ENCODE measurements around the gene ZNF19. TPM values are rescaled to one million over a fixed set of nuclear protein-coding genes. Genes with fewer than 3 reads are reported as not detected.

The ZNF19 gene
- total and polyA plus RNA-seq, 2 of the 8 experiments (the other 6 are each of a cell fraction or from before 2014, with no cell fraction given) = 1.5 to 3.5 TPM

- no peak for TF ChIP-seq GTF2F1 (IDR thresholded peaks at IDR 0.05; ENCODE audit: borderline replicate concordance, low read depth, low read length)
- TF ChIP-seq HDAC6 (IDR thresholded peaks at IDR 0.05; ENCODE audit: low read depth, low read length) = no peak
- no peak for TF ChIP-seq ZNF274 (IDR thresholded peaks at IDR 0.05; ENCODE audit: borderline replicate concordance, extremely low read depth, low read length)
- no peak for TF ChIP-seq BRCA1 (IDR thresholded peaks at IDR 0.05; ENCODE audit: low read depth, low read length)
- no peak for TF ChIP-seq RBBP5 (IDR thresholded peaks at IDR 0.05; ENCODE audit: borderline replicate concordance, low read depth, low read length)
- no peak for TF ChIP-seq BACH1 (IDR thresholded peaks at IDR 0.05; ENCODE audit: low read length)
- TF ChIP-seq CREB1 (IDR thresholded peaks at IDR 0.05) = no peak
- TF ChIP-seq SP1 (IDR thresholded peaks at IDR 0.05; ENCODE audit: low read depth, low read length) = no peak
- no peak for TF ChIP-seq KDM1A (IDR thresholded peaks at IDR 0.05; ENCODE audit: borderline replicate concordance, low read length)
- TF ChIP-seq RAD21 (IDR thresholded peaks at IDR 0.05 in 1 of 2, conservative IDR thresholded peaks at IDR 0.05 in 1 of 2; ENCODE audit: low read depth in 2 of 2, low read length in 2 of 2) = no peak
- no peak for TF ChIP-seq ASH2L (IDR thresholded peaks at IDR 0.05; ENCODE audit: low read length)
- TF ChIP-seq CEBPB (IDR thresholded peaks at IDR 0.05; ENCODE audit: low read depth, low read length) = no peak
- no peak for TF ChIP-seq MAX (IDR thresholded peaks at IDR 0.05)
- no peak for TF ChIP-seq SIX5 (IDR thresholded peaks at IDR 0.05; ENCODE audit: low read depth, low read length)
- no peak for TF ChIP-seq JUN (IDR thresholded peaks at IDR 0.05; ENCODE audit: low read depth, low read length)
- no peak for TF ChIP-seq NRF1 (IDR thresholded peaks at IDR 0.05; ENCODE audit: low read depth, low read length)
- no peak overlapping the region for H2BK120ac ChIP-seq (replicated peaks; ENCODE audit: low read depth, low read length)
- CTCF ChIA-PET (ENCODE audit: partially characterized antibody) = interaction anchor here (0.6 to 1.3 kb wide), 4 partner anchors 10 to 187 kb away, joined by 3 read pairs; no protein-coding TSS in a partner anchor
- H4K91ac ChIP-seq (replicated peaks; ENCODE audit: insufficient read length, low read length) = no peak overlapping the region
- H2BK5ac ChIP-seq (ENCODE audit: low read depth, low read length) = no peak overlapping the region
- H3K4ac ChIP-seq (replicated peaks; ENCODE audit: insufficient read length, low read depth, low read length) = no peak overlapping the region
- H3K23me2 ChIP-seq (ENCODE audit: low read depth, low read length) = no peaks in the 10 kb centered on the region
- H3K4me2 ChIP-seq (ENCODE audit: insufficient read depth in 1 of 2, low read depth in 2 of 2, low read length in 2 of 2) = no peak overlapping the region
- no peak overlapping the region for H3K27ac ChIP-seq (ENCODE audit: low read depth, low read length)
- no peak overlapping the region for H2AK5ac ChIP-seq (ENCODE audit: low read depth, low read length)
- H3K18ac ChIP-seq (ENCODE audit: extremely low read depth, low read length) = no peak overlapping the region
- H2BK15ac ChIP-seq (ENCODE audit: low read length) = no peak overlapping the region
- no peak overlapping the region for H3K23ac ChIP-seq (ENCODE audit: insufficient read length)
- no peak for FAIRE-seq
- H2BK20ac ChIP-seq (ENCODE audit: low read length) = no peak overlapping the region
- H4K8ac ChIP-seq (ENCODE audit: extremely low read depth, insufficient read depth, low read length) = no peak overlapping the region
- H2AFZ ChIP-seq (ENCODE audit: low read length) = no peak overlapping the region
- H3K79me1 ChIP-seq (ENCODE audit: low read depth, low read length) = no peaks in the 10 kb centered on the region
- POLR2A ChIA-PET (ENCODE audit: partially characterized antibody) = no interaction called here
- H3K27me3 ChIP-seq (replicated peaks in 1 of 4; ENCODE audit: control insufficient read depth in 3 of 4, extremely low read depth in 1 of 4, insufficient read depth in 3 of 4, low read length in 3 of 4) = 0 out of 7 replicates have a peak, but pooled peaks cover 0 to 3% (median 0%) of the 10 kb centered on the region in 4 experiments
- no peak overlapping the region for H3K56ac ChIP-seq (replicated peaks; ENCODE audit: insufficient read length, low read depth, low read length)
- H4K20me1 ChIP-seq (replicated peaks in 1 of 2; ENCODE audit: control insufficient read depth in 1 of 2, insufficient read depth in 2 of 2, low read length in 2 of 2) = no peaks in the 10 kb centered on the region
- H4K5ac ChIP-seq (ENCODE audit: insufficient read length, low read depth, low read length) = no peak overlapping the region
- no peaks in the 10 kb centered on the region for H3K36me3 ChIP-seq (ENCODE audit: control insufficient read depth in 2 of 4, insufficient read depth in 4 of 4, low read length in 3 of 4)
- no peaks in the 10 kb centered on the region; a peak in 1 of 7 replicates for H3K4me1 ChIP-seq (replicated peaks in 1 of 4; ENCODE audit: control insufficient read depth in 3 of 4, insufficient read depth in 4 of 4, low read length in 3 of 4)
- H3K4me3 ChIP-seq (ENCODE audit: extremely low read depth in 1 of 4, insufficient read depth in 2 of 4, low read depth in 3 of 4, low read length in 4 of 4) = no peak overlapping the region
- no peak overlapping the region for H2BK12ac ChIP-seq (ENCODE audit: low read depth, low read length)
- H3K9me3 ChIP-seq (ENCODE audit: insufficient read depth in 2 of 2, low read depth in 1 of 2, low read length in 1 of 2) = no peaks in the 10 kb centered on the region; a peak in 1 of 4 replicates
- DNase-seq (ENCODE audit: low read depth in 1 of 2, low spot score in 2 of 2) = no peak
- no peak overlapping the region for H3K9ac ChIP-seq (replicated peaks in 1 of 4; ENCODE audit: extremely low read depth in 1 of 4, low read depth in 3 of 4, low read length in 3 of 4)
- 91% methylated on average over 7 of the region's 7 CpGs; no CpG with 5 or more reads in 1 of the 2 experiments for WGBS, 2 experiments (ENCODE audit: extremely low coverage in 1 of 2, insufficient coverage in 1 of 2, insufficient read length in 1 of 2, insufficient replicate concordance in 2 of 2, low coverage in 1 of 2, low lambda C conversion rate in 2 of 2, missing lambda C conversion rate in 1 of 2)
- no peak overlapping the region for H3K14ac ChIP-seq (ENCODE audit: insufficient read length)
- no peaks in the 10 kb centered on the region for H3K79me2 ChIP-seq (ENCODE audit: control insufficient read depth in 1 of 2, insufficient read depth in 2 of 2, low read length in 2 of 2)
Observed at GRCh38 chr16:71436473-71436872, 52.7 kb downstream of the ZNF19 start.

All from H1 (cell line).